Stimulated activated CD4-positive, alpha-beta T cell treated with anti-CD3 and anti-CD28 coated beads, Interleukin-15, amount 100 ng/mL, for 1 hour (primary cell): ENCODE results near the gene CNTF.
A peak's percentile ranks its signal among the peaks of the same experiment; 100 is the strongest.

ENCODE experiments used
- DNase-seq, 2 donors: peaks; one replicate each; pipeline ENCODE4 v3.0.0-alpha.2; 2020; ENCODE audit warnings: low read depth in 1 of 2, low spot score in 1 of 2

Gene CNTF

GRCh38 chr11:58641803-58642581 lies 19.5 kb downstream of the CNTF start:
- DNase-seq = no peak

DNA sequence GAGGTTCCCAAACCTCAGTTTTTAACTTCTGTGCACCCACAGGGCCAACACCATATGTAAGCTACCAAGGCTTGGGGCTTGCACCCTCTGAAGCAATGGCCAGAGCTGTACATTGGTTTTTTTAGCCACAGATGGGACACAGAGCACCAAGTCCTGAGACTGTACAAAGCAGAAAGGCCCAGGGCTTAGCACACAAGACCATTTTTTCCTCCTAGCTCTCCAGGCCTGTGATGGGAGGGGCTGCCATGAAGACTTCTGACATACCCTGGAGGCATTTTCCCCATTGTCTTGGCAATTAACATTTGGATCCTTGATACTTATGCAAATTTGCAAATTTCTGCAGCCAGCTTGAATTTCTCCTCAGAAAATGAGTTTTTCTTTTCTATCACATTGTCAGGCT lies 23.4 kb downstream of the CNTF start:
- no peak for DNase-seq

GRCh38 chr11:58647141-58647699 lies 24.8 kb downstream of the CNTF start:
- DNase-seq = no peak

DNA sequence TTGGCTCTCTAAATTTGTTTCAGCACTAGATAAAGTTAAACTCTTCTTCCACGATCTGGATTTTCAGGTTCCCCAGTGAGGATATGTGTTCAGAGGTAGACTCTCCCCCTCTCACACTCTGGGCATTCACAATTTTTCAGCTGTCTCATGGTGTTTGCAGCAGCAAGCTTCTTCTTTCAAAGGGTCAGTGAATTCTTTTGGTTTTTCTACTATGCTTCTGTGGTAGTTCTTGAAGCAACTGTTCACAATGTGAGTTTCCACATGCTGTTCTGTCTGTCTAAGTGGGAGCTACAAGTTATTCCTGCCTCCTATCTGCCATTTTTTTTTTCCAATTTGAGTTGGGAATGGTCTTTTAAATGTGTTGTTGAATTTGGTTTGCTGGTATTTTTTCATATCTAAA lies 25.4 kb downstream of the CNTF start:
- DNase-seq = no peak

- no peak for DNase-seq
These were observed 27.2 kb downstream of the CNTF start for GRCh38 chr11:58649623-58650022.

DNA sequence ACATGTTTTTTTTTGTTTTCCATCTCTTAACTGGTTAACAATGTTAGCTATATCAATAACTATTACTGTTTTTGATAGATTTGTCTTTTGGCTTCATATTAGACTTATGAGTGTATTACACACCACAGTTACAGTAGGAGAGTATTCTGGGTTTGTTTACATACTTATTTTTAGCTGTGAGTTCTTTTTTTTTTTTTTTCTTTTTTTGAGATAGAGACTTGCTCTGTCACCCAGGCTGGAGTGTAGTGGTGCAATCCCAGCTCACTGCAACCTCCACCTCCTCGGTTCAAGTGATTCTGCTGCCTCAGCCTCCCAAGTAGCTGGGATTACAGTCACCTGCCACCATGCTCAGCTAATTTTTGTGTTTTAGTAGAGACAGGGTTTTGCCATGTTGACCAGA lies 28.0 kb downstream of the CNTF start:
- no peak for DNase-seq

DNA sequence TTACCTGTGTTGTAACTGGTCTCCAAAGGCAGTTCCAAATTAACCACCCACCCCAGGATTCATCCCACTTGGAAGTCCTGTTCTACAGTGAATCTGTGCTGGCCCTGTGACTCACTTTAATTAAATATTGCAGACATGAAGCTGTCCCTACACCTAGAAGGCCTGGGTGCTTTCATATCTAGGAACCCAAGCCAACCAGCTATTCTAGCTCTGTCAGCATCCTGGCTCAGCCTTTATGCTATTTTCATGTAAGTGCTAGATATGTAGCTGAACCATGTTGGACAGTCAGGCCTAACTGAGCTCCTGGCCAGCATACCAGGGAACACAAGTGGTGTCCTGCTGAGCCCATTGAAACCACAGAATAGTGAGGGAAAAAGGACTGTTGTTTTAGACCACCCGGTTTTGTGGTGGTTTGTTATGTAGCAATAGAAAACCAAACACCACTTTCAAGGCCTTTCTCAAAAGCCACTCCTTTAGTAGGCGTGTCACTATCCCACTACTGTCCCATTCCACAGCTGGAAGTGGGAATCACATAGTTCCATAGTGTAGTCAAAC lies 30.3 kb downstream of the CNTF start:
- DNase-seq = no peak

- DNase-seq = peak; percentile 52 to 69
These were observed 31.8 kb downstream of the CNTF start for GRCh38 chr11:58654079-58654907.

DNA sequence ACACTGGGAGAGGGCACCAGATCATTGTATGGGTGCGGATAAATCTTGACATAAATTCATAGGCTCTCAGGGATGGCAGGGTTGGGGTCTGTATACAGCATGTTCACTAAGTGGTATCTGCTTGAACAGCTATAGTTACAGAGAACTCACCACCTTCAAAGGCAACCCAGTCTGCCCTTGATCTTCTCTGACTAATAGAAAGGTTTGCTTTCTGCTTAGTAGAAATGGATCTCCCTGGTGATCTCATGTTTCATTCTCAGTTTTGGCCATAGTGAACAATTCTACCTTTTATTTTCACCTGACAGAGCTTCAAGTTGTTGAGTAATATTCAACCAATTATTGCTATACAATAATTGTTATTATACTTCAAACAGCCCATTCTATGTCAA lies 32.4 kb downstream of the CNTF start:
- no peak for DNase-seq

DNA sequence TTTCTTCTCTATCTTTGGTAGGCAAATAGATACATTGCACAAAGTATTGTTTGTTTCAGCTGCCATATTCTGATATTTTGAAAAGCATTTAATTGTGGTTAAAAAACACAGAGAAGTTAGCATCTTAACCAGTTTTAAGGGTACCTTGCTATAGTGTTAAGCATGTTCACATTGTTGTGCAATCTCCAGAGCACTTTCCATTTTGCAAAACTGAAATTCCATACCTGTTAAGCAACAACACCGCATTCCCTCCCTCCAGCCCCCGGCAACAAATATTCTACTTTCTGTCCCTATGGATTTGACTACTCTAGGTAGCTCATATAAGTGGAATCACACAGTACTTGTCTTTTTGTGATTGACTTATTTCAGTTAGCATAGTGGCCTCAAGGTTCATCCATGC lies 33.9 kb downstream of the CNTF start:
- no peak for DNase-seq

DNA sequence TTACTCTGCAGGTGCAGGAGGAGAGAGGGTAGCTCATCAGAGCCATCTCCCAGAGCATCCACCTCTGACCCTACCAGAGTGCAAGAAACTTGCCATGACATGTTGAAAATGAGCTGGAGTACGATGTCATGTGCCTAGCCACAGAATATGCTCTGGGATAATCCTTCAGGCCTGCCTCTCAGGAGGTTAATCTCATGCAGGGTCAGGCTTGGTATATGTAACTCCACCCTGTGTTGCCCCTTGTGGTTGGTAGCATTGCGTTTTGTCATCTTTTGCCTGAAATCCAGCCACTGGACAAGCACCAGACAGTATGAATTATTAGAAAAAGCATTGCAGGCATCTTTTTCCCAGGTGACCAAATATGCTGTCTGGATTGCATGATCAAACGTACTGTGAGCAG lies 36.2 kb downstream of the CNTF start:
- DNase-seq = no peak

GRCh38 chr11:58659404-58659803 lies 36.9 kb downstream of the CNTF start:
- DNase-seq = no peak

DNA sequence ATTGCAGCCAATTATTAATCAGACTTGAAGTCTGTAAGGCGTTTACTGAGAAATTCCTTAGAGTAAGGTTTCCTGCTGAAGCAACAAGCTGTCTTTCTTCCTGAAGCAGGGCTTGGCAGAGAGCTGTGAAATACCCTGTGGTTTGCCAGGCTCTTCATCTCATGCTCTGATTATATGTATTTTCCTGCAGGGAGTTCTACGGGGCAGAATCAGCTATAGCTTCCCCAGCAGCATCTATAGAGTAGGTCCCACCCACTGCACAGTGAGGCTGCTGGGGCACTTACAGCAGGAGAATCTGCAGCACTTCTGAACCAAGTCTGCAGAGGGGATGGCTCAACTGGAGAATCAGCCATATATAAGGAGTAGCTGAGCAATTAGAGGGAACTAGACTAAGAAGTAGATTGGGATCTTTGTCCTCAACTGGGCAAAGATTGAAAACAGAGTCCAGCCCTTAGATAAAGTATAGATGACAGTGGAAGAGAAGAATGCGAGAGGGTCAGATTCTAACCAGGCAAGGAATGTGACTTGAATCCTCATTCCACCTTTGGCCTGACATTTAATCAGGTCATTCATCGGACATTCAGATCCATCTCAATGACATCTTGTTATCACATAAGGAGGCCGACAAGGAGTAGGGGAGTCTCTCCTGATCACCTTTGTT lies 37.6 kb downstream of the CNTF start:
- no peak for DNase-seq

DNA sequence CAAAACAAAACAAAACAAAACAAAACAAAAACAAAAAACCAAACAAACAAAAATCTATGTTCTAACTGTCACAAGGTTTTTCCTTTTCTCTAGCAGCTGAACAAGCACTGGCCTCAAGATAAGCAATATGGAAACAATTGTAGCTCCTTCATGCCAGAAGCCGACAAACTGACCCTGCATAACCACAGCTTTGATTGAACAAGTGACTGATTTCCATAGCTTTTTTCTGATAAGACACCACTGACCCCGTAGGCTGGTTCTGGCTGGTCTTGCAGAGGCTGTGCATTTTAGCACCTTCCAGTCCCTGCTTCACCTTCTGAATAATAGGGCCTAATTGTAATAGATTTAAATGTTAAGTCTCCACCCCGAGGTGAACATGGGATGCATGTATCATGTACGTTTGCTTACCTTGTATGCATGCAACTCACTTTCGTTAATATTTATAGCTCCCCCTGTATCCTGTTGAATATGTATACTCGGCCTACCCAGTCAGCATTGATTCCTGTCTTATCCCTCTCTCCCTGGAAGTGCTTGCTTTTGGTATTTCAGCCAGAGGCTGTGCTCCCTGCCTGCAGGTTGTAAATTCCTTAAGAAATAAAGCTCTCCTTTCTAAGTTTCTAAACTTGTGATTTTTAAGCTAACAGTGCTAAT lies 49.6 kb downstream of the CNTF start:
- DNase-seq = no peak

GRCh38 chr11:58674609-58675008 lies 52.1 kb downstream of the CNTF start:
- DNase-seq = no peak
